ENCODE measurements around the gene NCSTN. TPM values are rescaled to one million over a fixed set of nuclear protein-coding genes. Genes with fewer than 3 reads are reported as not detected.

Gene NCSTN
- total RNA-seq, 4 donors from 2014 or later, result 34.7 to 173 (median 158) TPM

DNA sequence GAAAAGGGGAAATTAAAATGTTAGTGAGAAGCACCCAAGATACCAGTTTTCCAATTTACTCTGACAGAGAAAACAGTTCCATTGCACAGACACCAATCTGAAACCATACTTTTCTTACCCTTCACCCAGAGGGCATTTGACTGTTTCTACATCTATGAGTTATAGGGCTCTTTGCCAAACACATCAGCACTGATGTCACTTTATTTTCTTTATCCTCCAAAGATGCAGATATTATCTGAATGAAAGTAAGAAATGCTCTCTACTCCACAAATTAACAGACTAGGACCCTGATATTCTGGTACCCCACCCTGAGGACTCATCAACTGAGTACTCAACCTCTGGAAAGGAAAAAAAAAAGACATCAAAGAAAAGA lies 34.0 kb upstream of the NCSTN start:
- Histone ChIP-seq H3K36me3 (peaks cover 0 to 100% (median 12%) of the 10 kb centered on the region in 3 donors), H3K27ac (no peak overlapping the region), H3K9me3 (no peaks in the 10 kb centered on the region), H3K27me3 (no peaks in the 10 kb centered on the region), H3K4me1 (no peaks in the 10 kb centered on the region), H3K4me3 (no peak overlapping the region)
- no peak for DNase-seq
- TF ChIP-seq POLR2A (IDR thresholded peaks at IDR 0.05), result no peak
- TF ChIP-seq, protein P1, sequence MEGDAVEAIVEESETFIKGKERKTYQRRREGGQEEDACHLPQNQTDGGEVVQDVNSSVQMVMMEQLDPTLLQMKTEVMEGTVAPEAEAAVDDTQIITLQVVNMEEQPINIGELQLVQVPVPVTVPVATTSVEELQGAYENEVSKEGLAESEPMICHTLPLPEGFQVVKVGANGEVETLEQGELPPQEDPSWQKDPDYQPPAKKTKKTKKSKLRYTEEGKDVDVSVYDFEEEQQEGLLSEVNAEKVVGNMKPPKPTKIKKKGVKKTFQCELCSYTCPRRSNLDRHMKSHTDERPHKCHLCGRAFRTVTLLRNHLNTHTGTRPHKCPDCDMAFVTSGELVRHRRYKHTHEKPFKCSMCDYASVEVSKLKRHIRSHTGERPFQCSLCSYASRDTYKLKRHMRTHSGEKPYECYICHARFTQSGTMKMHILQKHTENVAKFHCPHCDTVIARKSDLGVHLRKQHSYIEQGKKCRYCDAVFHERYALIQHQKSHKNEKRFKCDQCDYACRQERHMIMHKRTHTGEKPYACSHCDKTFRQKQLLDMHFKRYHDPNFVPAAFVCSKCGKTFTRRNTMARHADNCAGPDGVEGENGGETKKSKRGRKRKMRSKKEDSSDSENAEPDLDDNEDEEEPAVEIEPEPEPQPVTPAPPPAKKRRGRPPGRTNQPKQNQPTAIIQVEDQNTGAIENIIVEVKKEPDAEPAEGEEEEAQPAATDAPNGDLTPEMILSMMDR (IDR thresholded peaks at IDR 0.05), result no peak

DNA sequence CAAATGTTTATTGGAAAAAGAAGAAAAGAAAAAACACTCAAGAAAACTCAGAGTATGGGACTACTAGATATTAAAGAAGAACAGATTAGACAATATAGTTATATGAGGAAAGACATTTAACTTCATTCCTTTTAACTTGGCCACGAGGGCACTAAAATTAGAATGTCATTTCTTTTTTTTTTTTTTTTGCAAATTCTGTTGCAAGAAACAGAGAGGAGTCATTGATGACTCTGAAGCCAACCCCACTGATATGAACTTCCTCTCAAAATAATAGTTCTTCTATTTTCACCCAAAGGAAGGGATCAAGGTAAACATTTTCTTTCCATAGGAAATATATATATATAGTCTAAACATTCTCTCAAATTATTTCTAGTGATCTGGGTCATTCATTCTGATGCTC lies 33.6 kb upstream of the NCSTN start:
- Histone ChIP-seq H3K27me3 (no peaks in the 10 kb centered on the region), H3K4me3 (no peak overlapping the region), H3K9me3 (no peaks in the 10 kb centered on the region), H3K4me1 (no peaks in the 10 kb centered on the region), H3K27ac (no peak overlapping the region), H3K36me3 (peaks cover 0 to 100% (median 12%) of the 10 kb centered on the region in 3 donors)
- TF ChIP-seq, protein P1 (IDR thresholded peaks at IDR 0.05), result no peak
- TF ChIP-seq POLR2A (IDR thresholded peaks at IDR 0.05), result no peak
- DNase-seq, result no peak

DNA sequence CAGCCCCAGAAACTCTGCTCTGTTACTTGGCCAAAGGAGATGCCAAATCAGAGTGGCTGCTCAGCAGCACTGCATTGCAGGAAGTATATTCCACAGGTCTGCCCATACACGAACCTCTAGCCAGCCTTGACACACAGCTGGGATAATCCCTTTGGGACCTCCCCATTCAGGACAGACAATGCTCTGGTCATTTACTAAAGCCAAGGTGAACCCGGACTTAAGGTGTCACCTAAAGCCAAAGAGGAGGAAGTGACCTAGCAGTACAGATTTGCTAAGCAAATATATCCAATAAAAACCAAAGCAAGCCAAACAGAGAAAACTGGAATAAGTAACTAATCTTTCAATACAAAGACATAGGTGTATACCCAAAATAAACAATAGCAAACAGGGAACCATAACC lies 27.8 kb upstream of the NCSTN start:
- peaks cover 0 to 87% (median 4%) of the 10 kb centered on the region in 3 donors for H3K36me3 ChIP-seq
- DNase-seq, result no peak

DNA sequence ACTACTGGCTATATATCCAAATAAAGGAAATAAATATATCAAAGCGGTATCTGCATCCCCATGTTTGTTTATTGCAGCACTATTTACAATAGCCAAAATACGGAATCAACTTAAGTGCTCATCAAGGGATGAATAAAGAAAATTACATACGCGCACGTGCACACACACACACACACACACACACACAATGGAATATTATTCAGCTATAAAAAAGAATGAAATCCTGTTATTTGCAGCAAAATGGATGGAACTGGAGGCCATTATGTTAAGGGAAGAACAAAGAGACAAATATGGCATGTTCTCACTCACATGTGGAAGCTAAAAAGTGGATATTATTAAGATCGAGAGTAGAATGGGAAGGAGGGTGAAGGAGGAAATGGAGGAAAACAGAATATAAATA lies 20.4 kb upstream of the NCSTN start:
- TF ChIP-seq, protein P1 (IDR thresholded peaks at IDR 0.05), result no peak
- TF ChIP-seq POLR2A (IDR thresholded peaks at IDR 0.05), result no peak
- H3K36me3 ChIP-seq, result peaks cover 0 to 79% (median 0%) of the 10 kb centered on the region in 3 donors
- no peak overlapping the region for H3K27ac ChIP-seq

More for the DNA sequence above, 27.8 kb upstream of the NCSTN start:
- Histone ChIP-seq H3K27me3 (no peaks in the 10 kb centered on the region), H3K4me3 (no peak overlapping the region), H3K27ac (no peak overlapping the region), H3K4me1 (no peaks in the 10 kb centered on the region), H3K9me3 (no peaks in the 10 kb centered on the region)
- TF ChIP-seq, protein P1 (IDR thresholded peaks at IDR 0.05), result no peak
- TF ChIP-seq POLR2A (IDR thresholded peaks at IDR 0.05), result no peak

DNA sequence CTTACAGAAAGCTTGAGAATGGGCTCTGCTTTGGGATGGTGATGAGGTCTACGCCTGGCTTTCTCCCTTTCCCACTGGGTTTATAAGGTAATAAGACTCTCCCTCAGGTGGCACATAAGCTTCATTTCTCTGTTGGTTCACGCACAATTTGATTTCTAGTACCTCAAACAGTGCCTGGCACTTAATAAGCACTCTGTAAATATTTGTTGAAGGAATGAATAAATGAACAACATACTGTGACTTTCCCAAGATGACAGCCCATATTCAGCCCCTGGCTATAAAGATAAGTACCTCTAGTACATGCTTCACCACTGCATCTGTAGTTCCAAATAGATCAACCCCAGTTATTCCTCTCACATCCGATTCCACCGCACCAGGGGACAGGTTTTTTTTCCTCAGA lies 17.9 kb upstream of the NCSTN start:
- Histone ChIP-seq H3K9me3 (no peaks in the 10 kb centered on the region), H3K4me3 (no peak overlapping the region), H3K4me1 (no peaks in the 10 kb centered on the region), H3K36me3 (peaks cover 0 to 91% (median 0%) of the 10 kb centered on the region in 3 donors), H3K27me3 (no peaks in the 10 kb centered on the region), H3K27ac (no peak overlapping the region)
- no peak for DNase-seq
- no peak for TF ChIP-seq POLR2A (IDR thresholded peaks at IDR 0.05)
- TF ChIP-seq, protein P1 (IDR thresholded peaks at IDR 0.05), result no peak

More for the DNA sequence above, 20.4 kb upstream of the NCSTN start:
- H3K4me3 ChIP-seq, result no peak overlapping the region
- H3K4me1 ChIP-seq, result no peaks in the 10 kb centered on the region
- no peaks in the 10 kb centered on the region for H3K9me3 ChIP-seq
- H3K27me3 ChIP-seq, result no peaks in the 10 kb centered on the region
- no peak for DNase-seq

DNA sequence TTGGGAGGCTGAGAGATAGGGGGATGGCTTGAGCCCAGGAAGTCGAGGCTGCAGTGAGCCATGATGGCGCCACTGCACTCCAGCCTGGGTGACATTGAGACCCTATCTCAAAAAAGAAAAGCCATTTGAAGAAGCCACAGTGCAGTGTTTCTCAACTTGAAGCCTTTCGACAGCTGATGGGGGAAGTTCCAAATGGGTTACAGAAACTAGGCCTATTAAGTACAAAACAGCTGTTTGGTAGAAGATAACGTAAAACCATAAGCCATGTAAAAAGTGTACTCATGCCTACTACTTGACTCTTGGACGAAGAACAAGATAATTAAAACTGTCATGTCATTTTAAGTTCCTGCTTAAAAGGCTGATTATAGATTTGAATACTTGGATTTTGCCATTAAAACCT lies 16.8 kb upstream of the NCSTN start:
- Histone ChIP-seq H3K4me1 (no peaks in the 10 kb centered on the region), H3K4me3 (no peak overlapping the region), H3K9me3 (no peaks in the 10 kb centered on the region), H3K27me3 (no peaks in the 10 kb centered on the region), H3K27ac (no peak overlapping the region), H3K36me3 (peaks cover 0 to 99% (median 0%) of the 10 kb centered on the region in 3 donors)
- DNase-seq, result no peak
- TF ChIP-seq, protein P1 (IDR thresholded peaks at IDR 0.05), result no peak
- TF ChIP-seq POLR2A (IDR thresholded peaks at IDR 0.05), result no peak

Data from Peyer's patch (tissue), 4 donors.